A673 (cell line): ENCODE measurements around the gene BACE2. TPM values are rescaled to one million over a fixed set of nuclear protein-coding genes. Genes with fewer than 3 reads are reported as not detected.

Experiments
- BruUV-seq: library from RNA; stranded (reverse); fragments of 400-500 nt; replicated peaks from 2 replicates; lab custom pipeline; 2021; lab: Mats Ljungman, UMichigan
- CTCF ChIA-PET: fragments of 300-600 bp; sonication (Branson Sonifier 250); formaldehyde crosslinking; loops from one replicate; lab custom pipeline; 2022; ENCODE audit warnings: antibody characterized with exemption; lab: Charles Lee
- POLR2A ChIA-PET: fragments of 300-600 bp; sonication (Branson Sonifier 250); formaldehyde crosslinking; loops from one replicate; lab custom pipeline; 2022; ENCODE audit warnings: antibody characterized with exemption; ENCODE audit not compliant: low non-redundant PET; lab: Charles Lee
- DNase-seq: peaks from one replicate; pipeline ENCODE4 v3.0.0-alpha.2; 2015; ENCODE audit warnings: low spot score
- H3K27ac ChIP-seq: fragments of 200-600 bp; sonication (generic); 2 replicates; pipeline ENCODE4 v1.5.1; 2016; ENCODE audit warnings: mixed run types, low read depth, mild to moderate bottlenecking, mixed read lengths, antibody characterized with exemption, low read length; ENCODE audit not compliant: poor library complexity, severe bottlenecking
- H3K27me3 ChIP-seq: fragments of 200-600 bp; sonication (generic); replicated peaks from 2 replicates; pipeline ENCODE4 v1.6.1; 2017; ENCODE audit warnings: mixed run types, low read depth, mild to moderate bottlenecking, mixed read lengths, antibody characterized with exemption, low read length; ENCODE audit not compliant: insufficient read depth, poor library complexity
- H3K36me3 ChIP-seq: fragments of 200-600 bp; sonication (generic); 2 replicates; pipeline ENCODE4 v1.6.1; 2016; ENCODE audit warnings: mixed run types, mild to moderate bottlenecking, mixed read lengths, antibody characterized with exemption, low read length; ENCODE audit not compliant: insufficient read depth, poor library complexity, severe bottlenecking
- H3K4me1 ChIP-seq: fragments of 200-600 bp; sonication (generic); 2 replicates; pipeline ENCODE4 v1.6.1; 2017; ENCODE audit warnings: mixed run types, mild to moderate bottlenecking, mixed read lengths, antibody characterized with exemption, low read length; ENCODE audit not compliant: insufficient read depth, poor library complexity, severe bottlenecking
- H3K4me3 ChIP-seq: fragments of 200-600 bp; sonication (generic); 2 replicates; pipeline ENCODE4 v1.5.1; 2016; ENCODE audit warnings: low read depth, mixed run types, mild to moderate bottlenecking, mixed read lengths, low read length; ENCODE audit not compliant: poor library complexity, severe bottlenecking
- H3K9me3 ChIP-seq: fragments of 200-600 bp; sonication (generic); 2 replicates; pipeline ENCODE4 v1.6.1; 2016; ENCODE audit warnings: mixed run types, low read depth, mild to moderate bottlenecking, mixed read lengths, antibody characterized with exemption, low read length; ENCODE audit not compliant: poor library complexity, severe bottlenecking
- CTCF ChIP-seq: fragments of 300-800, 200-600 bp; sonication (generic); conservative IDR thresholded peaks from 2 replicates; pipeline ENCODE4 v1.5.1; 2017; ENCODE audit warnings: low read depth, mild to moderate bottlenecking, antibody characterized with exemption, low read length, moderate library complexity, mixed read lengths
- EZH2 ChIP-seq: fragments of 200-600 bp; sonication (generic); IDR thresholded peaks from 2 replicates; pipeline ENCODE4 v1.6.1; 2017; ENCODE audit warnings: borderline replicate concordance, low read depth, mild to moderate bottlenecking, mixed read lengths, antibody characterized with exemption, low read length; ENCODE audit not compliant: poor library complexity, severe bottlenecking
- intact Hi-C: fragments of 100-400 bp; cut with micrococcal nuclease; formaldehyde crosslinking; loops from one replicate; pipeline ENCODE4 v1.10.0; 2022; ENCODE audit not compliant: unreplicated experiment
- total RNA-seq: library from RNA; stranded (reverse); gene quantifications from 2 replicates; pipeline ENCODE4 v1.2.3, GENCODE V29; 2021

BACE2 gene
- total RNA-seq, 1 experiment from 2014 or later: 6.9 TPM

- intact Hi-C loops: no loop called here
- no TSS peak for BruUV-seq
- no peak for DNase-seq
Measured at GRCh38 chr21:41164052-41164451, 3.9 kb upstream of the BACE2 start.

GRCh38 chr21:41164981-41165655 is 2.8 kb upstream of the BACE2 start:
- H3K36me3 ChIP-seq: no peaks in the 10 kb centered on the region
- intact Hi-C loops: no loop called here
- no peaks in the 10 kb centered on the region for H3K4me1 ChIP-seq
- ChIA-PET CTCF (no interaction called here), POLR2A (no interaction called here)
- TF ChIP-seq EZH2: no peak
- TF ChIP-seq CTCF: no peak
- H3K27me3 ChIP-seq: peaks cover 16% of the 10 kb centered on the region
- H3K9me3 ChIP-seq: no peaks in the 10 kb centered on the region
- DNase-seq: no peak
- no TSS peak for BruUV-seq
- no peak overlapping the region for H3K27ac ChIP-seq
- no peak overlapping the region for H3K4me3 ChIP-seq

More at GRCh38 chr21:41164052-41164451, 3.9 kb upstream of the BACE2 start:
- peaks cover 8% of the 10 kb centered on the region for H3K27me3 ChIP-seq
- H3K4me3 ChIP-seq: no peak overlapping the region
- H3K27ac ChIP-seq: no peak overlapping the region
- no peaks in the 10 kb centered on the region for H3K36me3 ChIP-seq
- ChIA-PET CTCF (no interaction called here), POLR2A (no interaction called here)
- no peaks in the 10 kb centered on the region for H3K4me1 ChIP-seq
- H3K9me3 ChIP-seq: peaks cover 2% of the 10 kb centered on the region
- TF ChIP-seq EZH2 (no peak), CTCF (no peak)

GRCh38 chr21:41166884-41167283 is 1.1 kb upstream of the BACE2 start:
- Histone ChIP-seq H3K4me3 (no peak overlapping the region), H3K9me3 (no peaks in the 10 kb centered on the region), H3K4me1 (no peaks in the 10 kb centered on the region), H3K27ac (no peak overlapping the region), H3K36me3 (no peaks in the 10 kb centered on the region), H3K27me3 (peaks cover 16% of the 10 kb centered on the region)
- TF ChIP-seq EZH2: no peak
- TF ChIP-seq CTCF: no peak
- BruUV-seq: no TSS peak
- intact Hi-C loops: no loop called here
- ChIA-PET POLR2A (no interaction called here), CTCF (no interaction called here)
- no peak for DNase-seq
